Heart left ventricle (tissue), 16 donors: Measurements from ENCODE around the gene PCBP4. TPM values are rescaled to one million over a fixed set of nuclear protein-coding genes. Genes with fewer than 3 reads are reported as not detected.

Experiments used
- ATAC-seq, 4 donors: fragments of 200-7000 bp; cut with Tn5 transposase; one replicate each; pipeline ENCODE4 v1.9.1; 2020 to 2022; ENCODE audit warnings: moderate library complexity in 4 of 4, mild to moderate bottlenecking in 3 of 4, moderate number of reproducible peaks in 1 of 4
- DNase-seq, 5 donors: peaks; one replicate each; pipeline ENCODE4 v3.0.0-alpha.2; 2020
- H3K27ac ChIP-seq, 12 donors: fragments of 200-600 bp; sonication (generic) in 4 of 12; one replicate each; pipeline versions ENCODE4 v1.5.0 to v1.8.0; 2016 to 2022; ENCODE audit warnings: mild to moderate bottlenecking in 2 of 12
- H3K27me3 ChIP-seq, 9 donors: fragments of 200-600 bp; sonication (generic) in 2 of 9; one replicate each; pipeline versions ENCODE4 v1.5.1 to v1.8.0; 2016 to 2022; ENCODE audit warnings: mild to moderate bottlenecking in 3 of 9
- H3K36me3 ChIP-seq, 9 donors: fragments of 200-600 bp; sonication (generic) in 2 of 9; one replicate each; pipeline versions ENCODE4 v1.5.0 to v1.8.0; 2018 to 2022; ENCODE audit warnings: mild to moderate bottlenecking in 2 of 9
- H3K4me1 ChIP-seq, 12 donors: fragments of 200-600 bp; sonication (generic) in 4 of 12; one replicate each; pipeline versions ENCODE4 v1.5.0 to v1.8.0; 2016 to 2022; ENCODE audit warnings: mild to moderate bottlenecking in 3 of 12
- H3K4me3 ChIP-seq, 12 donors: fragments of 200-600 bp; sonication (generic) in 4 of 12; one replicate each; pipeline versions ENCODE4 v1.5.0 to v1.8.0; 2017 to 2022; ENCODE audit warnings: mild to moderate bottlenecking in 9 of 12, moderate library complexity in 4 of 12
- H3K9me3 ChIP-seq, 12 donors: fragments of 200-600 bp; sonication (generic) in 4 of 12; one replicate each; pipeline versions ENCODE4 v1.5.0 to v1.8.0; 2016 to 2022; ENCODE audit warnings: mild to moderate bottlenecking in 1 of 12
- POLR2A ChIP-seq, 2 donors: fragments of 450-650 bp; IDR thresholded peaks; one replicate each; pipeline ENCODE4 v1.6.1; 2017; ENCODE audit warnings: antibody characterized with exemption in 2 of 2, mild to moderate bottlenecking in 2 of 2, moderate library complexity in 2 of 2
- WGBS, 4 donors: extraction: QIAGEN DNeasy Blood & Tissue Kit in 2 of 4; methylation state at CpG; one replicate each; pipeline versions ENCODE4 v1.1.5 to v1.1.7; 2013 to 2018; 5-methylcytosine and 5-hydroxymethylcytosine counted together
- intact Hi-C, 10 donors: fragments of 100-400 bp; cut with DNase I; formaldehyde crosslinking; loops; one replicate each; pipeline versions ENCODE4 v1.11.1 to v1.14.2; 2022
- polyA plus RNA-seq, 2 donors: library from polyadenylated mRNA; stranded (reverse); fragments of 200-250 nt; gene quantifications; one replicate each; pipeline ENCODE4 v1.2.3, GENCODE V29; 2013
- total RNA-seq, 9 donors: library from RNA; depleted of rRNA in 2 of 9; stranded (reverse); fragments of >200 nt in 2 of 9; fragmentation: NEBNext Ultra II Directional in 3 of 9; extraction: Animal tissue kit (Norgen Biotek cat#: 25700) in 3 of 9; gene quantifications; one replicate each; pipeline versions ENCODE4 v1.1.0 to v1.2.4, GENCODE V29; 2016 to 2023
- TF ChIP-seq, protein P1 (sequence below), 12 donors: fragments of 200-600 bp; sonication (generic) in 4 of 12; IDR thresholded peaks; one replicate each; pipeline versions ENCODE4 v1.5.0 to v1.8.0; 2018 to 2022; ENCODE audit warnings: antibody characterized with exemption in 12 of 12, mild to moderate bottlenecking in 5 of 12
- donor health status: ischemic (EF 13 %, LVEDD 7.1; RV severe dilation, severe dysfunction).
- donor health status: healthy with polysubstance abuse.
- donor health status: DM: no; HTN: yes; CAD: no.
- donor health status: DM: no; HTN: no; CAD: no.
- donor health status: ischemic (EF 25% LVEDD 6.9; RV normal size, moderate dysfunction).
- donor health status: ischemic (EF 25% LVEDD 5.7; RV mildly dilated, moderate dysfunction).
- donor health status: healthy.
- donor health status: DM: yes; HTN: yes; CAD: no.
- donor health status: ischemic (EF 35%, LVEDD 5.7; RV mildly dilated, moderate dysfunction).
- donor health status: nonischemic (EF 11% LVEDD 7.7; RV severe dilation, severe dysfunction).
- donor health status: DM: yes; HTN: yes; CAD: no.
- donor health status: PGD.
- donor health status: ischemic (EF 29% LVEDD 5.4; RV normal size, mild dysfunction).
- donor health status: nonischemic (EF 23%, LVEDD 6.1; RV moderate dilation, normal function).

PCBP4 gene
- total and polyA plus RNA-seq, 11 donors: 55.4 to 149 (median 64.8) TPM

DNA sequence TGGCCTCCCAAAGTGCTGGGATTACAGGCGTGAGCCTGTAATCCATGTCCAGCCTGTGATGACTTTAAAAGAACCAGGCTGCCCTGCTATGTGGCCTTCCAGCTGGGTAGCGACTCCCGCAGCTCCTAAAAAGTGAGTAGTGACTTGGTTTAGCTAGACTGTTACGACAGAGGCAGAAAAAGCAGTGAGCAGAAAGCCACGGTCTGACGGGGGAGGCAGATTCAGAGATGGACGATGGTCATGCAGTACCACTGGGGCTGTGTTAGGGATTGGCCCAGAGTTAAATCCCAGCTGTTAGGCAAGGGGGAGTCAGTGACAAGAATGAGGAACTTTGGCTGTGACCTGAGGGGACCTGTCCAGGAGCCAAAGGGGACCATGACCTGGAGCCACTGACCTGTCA is 31.5 kb upstream of the PCBP4 start:
- Histone ChIP-seq H3K4me3 (no peak overlapping the region), H3K9me3 (no peaks in the 10 kb centered on the region), H3K27ac (no peak overlapping the region), H3K27me3 (no peaks in the 10 kb centered on the region), H3K36me3 (peaks cover 0 to 15% (median 12%) of the 10 kb centered on the region in 9 donors), H3K4me1 (peaks cover 0 to 25% (median 16%) of the 10 kb centered on the region in 12 donors)
- intact Hi-C loops: loop anchor here in 3 of 10 donors (5.0 to 10.0 kb wide), 3 partner anchors 274 to 336 kb away; partner anchors contain the start of gene GLYCTK (in 1 of the 3)
- TF ChIP-seq, protein P1, sequence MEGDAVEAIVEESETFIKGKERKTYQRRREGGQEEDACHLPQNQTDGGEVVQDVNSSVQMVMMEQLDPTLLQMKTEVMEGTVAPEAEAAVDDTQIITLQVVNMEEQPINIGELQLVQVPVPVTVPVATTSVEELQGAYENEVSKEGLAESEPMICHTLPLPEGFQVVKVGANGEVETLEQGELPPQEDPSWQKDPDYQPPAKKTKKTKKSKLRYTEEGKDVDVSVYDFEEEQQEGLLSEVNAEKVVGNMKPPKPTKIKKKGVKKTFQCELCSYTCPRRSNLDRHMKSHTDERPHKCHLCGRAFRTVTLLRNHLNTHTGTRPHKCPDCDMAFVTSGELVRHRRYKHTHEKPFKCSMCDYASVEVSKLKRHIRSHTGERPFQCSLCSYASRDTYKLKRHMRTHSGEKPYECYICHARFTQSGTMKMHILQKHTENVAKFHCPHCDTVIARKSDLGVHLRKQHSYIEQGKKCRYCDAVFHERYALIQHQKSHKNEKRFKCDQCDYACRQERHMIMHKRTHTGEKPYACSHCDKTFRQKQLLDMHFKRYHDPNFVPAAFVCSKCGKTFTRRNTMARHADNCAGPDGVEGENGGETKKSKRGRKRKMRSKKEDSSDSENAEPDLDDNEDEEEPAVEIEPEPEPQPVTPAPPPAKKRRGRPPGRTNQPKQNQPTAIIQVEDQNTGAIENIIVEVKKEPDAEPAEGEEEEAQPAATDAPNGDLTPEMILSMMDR (IDR thresholded peaks at IDR 0.05): no peak
- DNase-seq (no peak), ATAC-seq (no peak)
- 63 to 79% (median 78%) methylated on average over 7 of the region's 7 CpGs for WGBS, 4 donors

DNA sequence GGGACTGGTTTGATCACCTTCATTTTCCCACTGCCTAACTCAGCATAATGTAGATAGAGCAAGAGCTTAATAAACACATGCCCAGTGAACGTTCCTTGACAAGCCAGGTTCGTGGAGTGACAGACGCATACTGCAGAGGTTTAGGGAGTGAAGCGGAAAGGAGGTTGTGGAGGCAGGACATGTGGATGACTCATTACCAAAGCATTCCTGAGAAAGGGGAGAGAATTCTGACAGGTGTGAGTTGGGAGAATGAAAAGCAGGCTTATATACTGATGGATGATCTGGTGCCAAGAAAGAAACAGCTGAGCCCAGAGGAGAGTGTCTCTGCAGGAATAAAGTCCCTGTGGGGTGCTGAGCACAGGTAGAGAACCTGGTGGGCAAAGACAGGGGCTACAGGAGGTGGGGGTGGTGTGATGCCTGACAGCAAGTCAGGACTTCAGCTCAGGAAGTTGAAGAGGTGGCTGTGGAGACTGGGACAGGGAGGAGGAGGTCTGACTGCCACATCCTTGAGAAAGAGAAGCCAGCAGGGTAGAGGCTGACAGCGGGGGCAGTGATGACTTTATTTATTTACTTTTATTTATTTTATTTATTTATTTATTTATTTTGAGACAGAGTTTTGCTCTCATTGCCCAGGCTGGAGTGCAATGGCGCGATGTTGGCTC is 30.8 kb upstream of the PCBP4 start:
- TF ChIP-seq POLR2A (IDR thresholded peaks at IDR 0.05): no peak
- TF ChIP-seq, protein P1 (IDR thresholded peaks at IDR 0.05): no peak
- no peak for DNase-seq
- ATAC-seq: no peak
- Histone ChIP-seq H3K9me3 (no peaks in the 10 kb centered on the region), H3K27ac (no peak overlapping the region), H3K27me3 (no peaks in the 10 kb centered on the region), H3K36me3 (peaks cover 0 to 22% (median 19%) of the 10 kb centered on the region in 9 donors), H3K4me3 (no peak overlapping the region), H3K4me1 (peaks cover 0 to 27% (median 16%) of the 10 kb centered on the region in 12 donors)
- intact Hi-C loops: loop anchor here in 3 of 10 donors (5.0 to 10.0 kb wide), 3 partner anchors 274 to 337 kb away; partner anchors contain the start of gene GLYCTK (in 1 of the 3)
- 49 to 56% (median 55%) methylated on average over 7 of the region's 7 CpGs for WGBS, 4 donors

DNA sequence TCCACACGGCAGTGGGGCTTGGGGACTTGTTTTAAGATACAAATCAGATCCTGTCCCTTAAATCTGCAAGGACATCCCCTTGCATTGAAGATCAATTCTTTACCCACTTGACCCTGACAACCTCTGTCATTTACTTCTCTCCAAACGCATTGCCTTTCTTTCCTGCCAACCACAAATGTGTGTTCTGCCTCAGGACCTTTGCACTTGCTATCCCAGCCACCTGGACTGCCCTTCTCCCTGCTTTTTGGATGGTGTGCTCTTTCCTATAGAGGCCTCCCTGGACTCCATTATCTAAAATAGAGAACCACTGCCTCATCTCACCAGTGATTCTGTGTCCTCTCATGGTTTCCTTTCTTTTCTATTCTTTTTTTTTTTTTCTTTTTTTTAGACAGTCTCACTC is 29.9 kb upstream of the PCBP4 start:
- DNase-seq: no peak
- intact Hi-C loops: loop anchor here in 3 of 10 donors (5.0 to 10.0 kb wide), 3 partner anchors 275 to 338 kb away; partner anchors contain the start of gene GLYCTK (in 1 of the 3)
- 58 to 73% (median 64%) methylated on average over 2 of the region's 2 CpGs for WGBS, 4 donors

More for the DNA sequence above, 29.9 kb upstream of the PCBP4 start:
- peaks cover 0 to 32% (median 16%) of the 10 kb centered on the region in 12 donors for H3K4me1 ChIP-seq
- no peak for TF ChIP-seq POLR2A (IDR thresholded peaks at IDR 0.05)
- TF ChIP-seq, protein P1 (IDR thresholded peaks at IDR 0.05): no peak
- H3K9me3 ChIP-seq: no peaks in the 10 kb centered on the region
- no peaks in the 10 kb centered on the region for H3K27me3 ChIP-seq
- no peak for ATAC-seq
- H3K27ac ChIP-seq: no peak overlapping the region
- H3K36me3 ChIP-seq: peaks cover 0 to 31% (median 28%) of the 10 kb centered on the region in 9 donors
- H3K4me3 ChIP-seq: no peak overlapping the region
